Caco-2 (cell line): Measurements from ENCODE around the gene ZNF264. TPM values are rescaled to one million over a fixed set of nuclear protein-coding genes. Genes with fewer than 3 reads are reported as not detected.
"Not testable (repeated sequence)": the region's sequence is repeated elsewhere in the genome, so short reads cannot be mapped to it uniquely, and the experiment has no call there.

Experiments
- BruUV-seq: library from RNA; stranded (reverse); fragments of 400-500 nt; replicated peaks from 2 replicates; lab custom pipeline; 2021; lab: Mats Ljungman, UMichigan
- CTCF ChIA-PET: fragments of 300-600 bp; sonication (Branson Sonifier 250); formaldehyde crosslinking; loops from one replicate; lab custom pipeline; 2022; ENCODE audit warnings: antibody characterized with exemption; lab: Charles Lee
- POLR2A ChIA-PET: fragments of 300-600 bp; sonication (Branson Sonifier 250); formaldehyde crosslinking; loops from one replicate; lab custom pipeline; 2022; ENCODE audit warnings: antibody characterized with exemption; lab: Charles Lee
- DNase-seq, 2 experiments: peaks; one replicate each; pipeline versions ENCODE4 v3.0.0 to v3.0.0-alpha.2; 2020 to 2022
- H3K27me3 ChIP-seq: replicated peaks from 2 replicates; pipeline ENCODE4 v1.6.0; 2011; ENCODE audit warnings: low read length; ENCODE audit not compliant: control insufficient read depth, insufficient read depth
- H3K36me3 ChIP-seq: 2 replicates; pipeline ENCODE4 v1.5.1; 2011; ENCODE audit warnings: low read length; ENCODE audit not compliant: control insufficient read depth, insufficient read depth
- H3K4me1 ChIP-seq: fragments of 250-450 bp; sonication (Bioruptor Pico); 2 replicates; pipeline ENCODE4 v1.5.1; 2020; ENCODE audit warnings: mild to moderate bottlenecking
- H3K4me3 ChIP-seq: 2 replicates; pipeline ENCODE4 v1.5.1; 2011; ENCODE audit warnings: low read depth, mild to moderate bottlenecking, control low read depth, low read length
- H3K9me3 ChIP-seq: fragments of 250-450 bp; sonication (Bioruptor Pico); 2 replicates; pipeline ENCODE4 v1.5.1; 2020; ENCODE audit warnings: mild to moderate bottlenecking, moderate library complexity
- H3K27ac Mint-ChIP-seq: one replicate; pipeline ENCODE4 v1.8.0; 2022; ENCODE audit warnings: mixed read lengths; ENCODE audit not compliant: unreplicated experiment
- H3K27me3 Mint-ChIP-seq: one replicate; pipeline ENCODE4 v1.8.0; 2022; ENCODE audit warnings: mixed read lengths; ENCODE audit not compliant: insufficient read depth, unreplicated experiment
- H3K36me3 Mint-ChIP-seq: one replicate; pipeline ENCODE4 v1.8.0; 2022; ENCODE audit warnings: mild to moderate bottlenecking, mixed read lengths; ENCODE audit not compliant: insufficient read depth, unreplicated experiment
- H3K4me1 Mint-ChIP-seq: one replicate; pipeline ENCODE4 v1.8.0; 2022; ENCODE audit warnings: low read depth, mixed read lengths; ENCODE audit not compliant: unreplicated experiment
- H3K4me3 Mint-ChIP-seq: one replicate; pipeline ENCODE4 v1.8.0; 2022; ENCODE audit warnings: mild to moderate bottlenecking, moderate library complexity, mixed read lengths; ENCODE audit not compliant: unreplicated experiment
- H3K9me3 Mint-ChIP-seq: one replicate; pipeline ENCODE4 v1.8.0; 2022; ENCODE audit warnings: mixed read lengths; ENCODE audit not compliant: unreplicated experiment
- intact Hi-C: fragments of 100-400 bp; cut with micrococcal nuclease; formaldehyde crosslinking; loops from one replicate; pipeline ENCODE4 v1.10.0; 2022; ENCODE audit not compliant: unreplicated experiment
- total RNA-seq: library from RNA; stranded (reverse); gene quantifications from 2 replicates; pipeline ENCODE4 v1.2.3, GENCODE V29; 2022
- TF ChIP-seq, protein P1 (sequence below), 2 experiments: fragments of 200-600 bp in 1 of 2; IDR thresholded peaks; 1 replicate in 1 of 2; 2 replicates in 1 of 2; pipeline versions ENCODE4 v1.5.1 to v1.8.0; 2011 to 2022; ENCODE audit warnings: antibody characterized with exemption in 1 of 2, control low read depth in 1 of 2, inconsistent platforms in 1 of 2, low read depth in 1 of 2, low read length in 1 of 2, mild to moderate bottlenecking in 1 of 2, moderate library complexity in 1 of 2; ENCODE audit not compliant: insufficient read depth in 1 of 2, severe bottlenecking in 1 of 2, unreplicated experiment in 1 of 2

The ZNF264 gene
- total RNA-seq, 1 experiment from 2014 or later: 24.9 TPM

DNA sequence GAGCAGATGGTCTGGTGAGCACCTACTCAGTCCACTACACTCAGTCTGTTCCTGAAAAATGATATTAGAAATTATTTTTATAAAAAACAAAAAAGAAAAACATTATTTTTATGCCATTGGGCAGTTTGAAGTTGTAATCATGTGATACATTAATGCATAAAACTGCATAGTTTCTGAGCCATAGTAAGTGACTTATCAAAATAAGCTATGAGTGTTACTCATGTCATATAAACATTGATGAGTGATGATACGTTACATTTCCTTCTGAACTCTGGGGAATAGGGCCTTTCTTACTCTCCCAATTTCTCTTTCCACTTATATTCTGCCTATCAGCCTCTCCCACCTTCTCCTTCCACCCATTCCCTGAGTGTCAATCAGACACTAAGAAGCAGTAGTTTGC lies 58.0 kb downstream of the ZNF264 start:
- intact Hi-C loops: no loop called here
- ChIA-PET POLR2A (no interaction called here), CTCF (no interaction called here)
- BruUV-seq: no TSS peak
- no peaks in the 10 kb centered on the region; the same call in none of the 2 replicates for H3K36me3 ChIP-seq
- Mint-ChIP-seq H3K4me1 (no peaks in the 10 kb centered on the region), H3K27ac (no peak overlapping the region), H3K9me3 (no peaks in the 10 kb centered on the region), H3K36me3 (peaks cover 48% of the 10 kb centered on the region), H3K27me3 (no peaks in the 10 kb centered on the region), H3K4me3 (no peak overlapping the region)
- no peaks in the 10 kb centered on the region for H3K9me3 ChIP-seq
- H3K27me3 ChIP-seq: no peaks in the 10 kb centered on the region
- TF ChIP-seq, protein P1, sequence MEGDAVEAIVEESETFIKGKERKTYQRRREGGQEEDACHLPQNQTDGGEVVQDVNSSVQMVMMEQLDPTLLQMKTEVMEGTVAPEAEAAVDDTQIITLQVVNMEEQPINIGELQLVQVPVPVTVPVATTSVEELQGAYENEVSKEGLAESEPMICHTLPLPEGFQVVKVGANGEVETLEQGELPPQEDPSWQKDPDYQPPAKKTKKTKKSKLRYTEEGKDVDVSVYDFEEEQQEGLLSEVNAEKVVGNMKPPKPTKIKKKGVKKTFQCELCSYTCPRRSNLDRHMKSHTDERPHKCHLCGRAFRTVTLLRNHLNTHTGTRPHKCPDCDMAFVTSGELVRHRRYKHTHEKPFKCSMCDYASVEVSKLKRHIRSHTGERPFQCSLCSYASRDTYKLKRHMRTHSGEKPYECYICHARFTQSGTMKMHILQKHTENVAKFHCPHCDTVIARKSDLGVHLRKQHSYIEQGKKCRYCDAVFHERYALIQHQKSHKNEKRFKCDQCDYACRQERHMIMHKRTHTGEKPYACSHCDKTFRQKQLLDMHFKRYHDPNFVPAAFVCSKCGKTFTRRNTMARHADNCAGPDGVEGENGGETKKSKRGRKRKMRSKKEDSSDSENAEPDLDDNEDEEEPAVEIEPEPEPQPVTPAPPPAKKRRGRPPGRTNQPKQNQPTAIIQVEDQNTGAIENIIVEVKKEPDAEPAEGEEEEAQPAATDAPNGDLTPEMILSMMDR (IDR thresholded peaks at IDR 0.05; ENCODE audit: insufficient read depth in 1 of 2, low read depth in 1 of 2, low read length in 1 of 2, severe bottlenecking in 1 of 2, unreplicated experiment in 1 of 2): no peak
- H3K4me3 ChIP-seq: no peak overlapping the region
- no peak for DNase-seq
- no peaks in the 10 kb centered on the region for H3K4me1 ChIP-seq

DNA sequence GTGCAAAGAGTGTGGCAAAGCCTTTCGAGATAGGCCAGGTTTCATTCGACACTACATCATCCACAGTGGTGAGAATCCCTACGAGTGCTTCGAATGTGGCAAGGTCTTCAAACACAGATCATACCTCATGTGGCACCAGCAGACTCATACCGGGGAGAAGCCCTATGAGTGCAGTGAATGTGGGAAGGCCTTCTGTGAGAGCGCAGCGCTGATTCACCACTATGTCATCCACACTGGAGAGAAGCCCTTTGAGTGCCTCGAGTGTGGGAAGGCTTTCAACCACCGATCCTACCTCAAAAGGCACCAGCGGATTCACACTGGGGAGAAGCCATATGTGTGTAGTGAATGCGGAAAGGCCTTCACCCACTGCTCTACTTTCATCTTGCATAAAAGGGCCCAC lies 62.5 kb downstream of the ZNF264 start:
- intact Hi-C loops, H3K27me3 ChIP-seq, POLR2A ChIA-PET, H3K27ac Mint-ChIP-seq, DNase-seq, H3K27me3 Mint-ChIP-seq, H3K9me3 ChIP-seq, H3K36me3 ChIP-seq, H3K4me1 ChIP-seq, H3K9me3 Mint-ChIP-seq, CTCF ChIA-PET, H3K4me3 Mint-ChIP-seq, BruUV-seq, H3K4me3 ChIP-seq, H3K4me1 Mint-ChIP-seq: not testable (repeated sequence)
- H3K36me3 Mint-ChIP-seq: peaks cover 34% of the 10 kb centered on the region

DNA sequence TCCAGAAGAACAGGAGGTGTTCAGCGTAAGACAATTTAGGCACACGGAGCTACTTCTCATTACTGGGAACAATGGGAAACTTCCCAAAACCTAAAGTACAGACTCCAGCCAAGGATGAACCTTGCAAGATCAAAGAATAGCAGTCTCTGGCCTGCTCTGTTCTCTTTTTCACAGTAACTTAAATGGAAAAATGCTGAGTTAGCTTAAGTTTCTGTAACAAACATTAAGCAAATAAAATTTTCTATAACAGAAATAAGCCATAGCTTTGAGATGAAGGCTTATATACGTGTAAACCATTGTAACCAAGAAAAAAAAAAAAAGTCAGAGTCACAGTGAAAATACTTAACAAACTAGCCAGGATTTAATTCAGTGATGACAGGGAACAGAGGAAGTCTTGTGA lies 70.7 kb downstream of the ZNF264 start:
- Histone ChIP-seq H3K4me1 (peaks cover 4% of the 10 kb centered on the region; the same call in 1 of the 2 replicates), H3K4me3 (no peak overlapping the region), H3K27me3 (no peaks in the 10 kb centered on the region), H3K9me3 (no peaks in the 10 kb centered on the region), H3K36me3 (no peaks in the 10 kb centered on the region)
- no TSS peak for BruUV-seq
- no peak for DNase-seq
- H3K27ac Mint-ChIP-seq: no peak overlapping the region
- TF ChIP-seq, protein P1 (IDR thresholded peaks at IDR 0.05; ENCODE audit: insufficient read depth in 1 of 2, low read depth in 1 of 2, low read length in 1 of 2, severe bottlenecking in 1 of 2, unreplicated experiment in 1 of 2): no peak
- POLR2A ChIA-PET: no interaction called here
- no peak overlapping the region for H3K4me3 Mint-ChIP-seq
- intact Hi-C loops: no loop called here
- H3K4me1 Mint-ChIP-seq: peaks cover 19% of the 10 kb centered on the region
- CTCF ChIA-PET: no interaction called here
- peaks cover 39% of the 10 kb centered on the region for H3K36me3 Mint-ChIP-seq
- H3K27me3 Mint-ChIP-seq: no peaks in the 10 kb centered on the region
- H3K9me3 Mint-ChIP-seq: no peaks in the 10 kb centered on the region
